PC-3 (cell line): Measurements from ENCODE around the gene SCN5A.

Experiments used
- EZH2 ChIP-seq: fragments of 300-600 bp; sonication (generic); IDR thresholded peaks from one replicate; pipeline ENCODE4 v1.6.1; 2017; ENCODE audit warnings: antibody characterized with exemption, mild to moderate bottlenecking, low read length; ENCODE audit not compliant: unreplicated experiment
- EZH2phosphoT487 ChIP-seq: fragments of 300-600 bp; sonication (generic); IDR thresholded peaks from 2 replicates; pipeline ENCODE4 v1.6.1; 2018; ENCODE audit warnings: mild to moderate bottlenecking, antibody characterized with exemption, low read length, borderline replicate concordance
- TF ChIP-seq, protein P1 (sequence below): fragments of 300-600 bp; sonication (generic); conservative IDR thresholded peaks from 2 replicates; pipeline ENCODE4 v1.5.1; 2017; ENCODE audit warnings: antibody characterized with exemption, low read depth, mild to moderate bottlenecking, low read length

DNA sequence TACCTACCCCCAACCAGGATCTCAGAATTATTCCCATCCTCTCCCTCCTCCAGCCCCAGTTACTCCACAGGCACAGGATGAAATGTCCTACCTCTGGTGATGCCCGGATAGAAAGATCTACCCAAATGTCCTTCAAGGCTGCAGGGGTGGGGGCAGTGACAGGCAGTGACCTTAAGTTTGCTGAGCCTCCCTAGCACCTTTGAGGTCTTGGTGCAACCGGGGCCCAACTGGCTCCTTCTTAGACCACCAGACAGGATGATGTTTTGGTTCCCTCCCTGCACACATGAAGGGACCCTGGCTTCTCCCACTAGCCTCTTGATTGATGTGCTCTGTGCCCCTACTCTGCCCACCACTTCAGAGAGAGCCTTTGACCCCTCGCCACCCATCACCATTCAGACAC is 117.0 kb downstream of the SCN5A start:
- TF ChIP-seq, protein P1, sequence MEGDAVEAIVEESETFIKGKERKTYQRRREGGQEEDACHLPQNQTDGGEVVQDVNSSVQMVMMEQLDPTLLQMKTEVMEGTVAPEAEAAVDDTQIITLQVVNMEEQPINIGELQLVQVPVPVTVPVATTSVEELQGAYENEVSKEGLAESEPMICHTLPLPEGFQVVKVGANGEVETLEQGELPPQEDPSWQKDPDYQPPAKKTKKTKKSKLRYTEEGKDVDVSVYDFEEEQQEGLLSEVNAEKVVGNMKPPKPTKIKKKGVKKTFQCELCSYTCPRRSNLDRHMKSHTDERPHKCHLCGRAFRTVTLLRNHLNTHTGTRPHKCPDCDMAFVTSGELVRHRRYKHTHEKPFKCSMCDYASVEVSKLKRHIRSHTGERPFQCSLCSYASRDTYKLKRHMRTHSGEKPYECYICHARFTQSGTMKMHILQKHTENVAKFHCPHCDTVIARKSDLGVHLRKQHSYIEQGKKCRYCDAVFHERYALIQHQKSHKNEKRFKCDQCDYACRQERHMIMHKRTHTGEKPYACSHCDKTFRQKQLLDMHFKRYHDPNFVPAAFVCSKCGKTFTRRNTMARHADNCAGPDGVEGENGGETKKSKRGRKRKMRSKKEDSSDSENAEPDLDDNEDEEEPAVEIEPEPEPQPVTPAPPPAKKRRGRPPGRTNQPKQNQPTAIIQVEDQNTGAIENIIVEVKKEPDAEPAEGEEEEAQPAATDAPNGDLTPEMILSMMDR: no peak
- TF ChIP-seq EZH2: no peak
- no peak for TF ChIP-seq EZH2phosphoT487
